HepG2 (cell line): ENCODE measurements around the gene IFNLR1. TPM values are rescaled to one million over a fixed set of nuclear protein-coding genes. Genes with fewer than 3 reads are reported as not detected.

ENCODE experiments used
- ATAC-seq: fragments of 200-7000 bp; cut with Tn5 transposase; 3 replicates; pipeline ENCODE4 v1.9.1; 2020; ENCODE audit warnings: mild to moderate bottlenecking, moderate library complexity
- BruUV-seq: library from RNA; stranded (reverse); fragments of 400-500 nt; replicated peaks from 2 replicates; lab custom pipeline; 2021; lab: Mats Ljungman, UMichigan
- CTCF ChIA-PET: fragments of 300-600 bp; formaldehyde crosslinking; extraction: SDS; loops from one replicate; lab custom pipeline; 2021; ENCODE audit warnings: low total read pairs, inconsistent platforms, low intra/inter-chr PET ratio; lab: Yijun Ruan, JAX
- POLR2A ChIA-PET: fragments of 350-600 bp; sonication (Branson Sonifier 250); formaldehyde crosslinking; loops from one replicate; lab custom pipeline; 2020; ENCODE audit warnings: antibody characterized with exemption, inconsistent platforms; lab: Yijun Ruan, JAX
- DNase-seq: peaks from one replicate; pipeline ENCODE4 v3.0.0-alpha.2; 2015; ENCODE audit warnings: low spot score
- FAIRE-seq: peaks from 3 replicates; lab custom pipeline; 2011; peaks lifted over from hg19 to GRCh38; lab: Jason Lieb, UNC
- H2AFZ ChIP-seq: one replicate; pipeline ENCODE4 v1.6.1; 2011; ENCODE audit warnings: low read length, inconsistent platforms
- H3K27ac ChIP-seq: fragments of 300-600 bp; 3 replicates; pipeline ENCODE4 v1.8.0; 2011; ENCODE audit warnings: mixed run types, mild to moderate bottlenecking, mixed read lengths, low read length, inconsistent platforms; ENCODE audit not compliant: insufficient read depth; ENCODE audit errors: extremely low read length
- H3K27me3 ChIP-seq, 2 experiments: fragments of 200-600 bp in 1 of 2; 2 replicates in 1 of 2; 3 replicates in 1 of 2; pipeline versions ENCODE4 v1.6.0 to v1.8.0; 2011; ENCODE audit warnings: low read length in 2 of 2, mild to moderate bottlenecking in 2 of 2, moderate library complexity in 2 of 2, inconsistent platforms in 1 of 2; ENCODE audit not compliant: insufficient read depth in 2 of 2, control insufficient read depth in 1 of 2
- H3K36me3 ChIP-seq, 2 experiments: fragments of 200-600 bp in 1 of 2; replicated peaks in 1 of 2; 2 replicates in 1 of 2; 3 replicates in 1 of 2; pipeline versions ENCODE4 v1.5.1 to v1.8.0; 2011; ENCODE audit warnings: low read length in 2 of 2, inconsistent platforms in 1 of 2; ENCODE audit not compliant: insufficient read depth in 2 of 2, control insufficient read depth in 1 of 2
- H3K4me1 ChIP-seq: 2 replicates; pipeline ENCODE4 v1.5.1; 2012; ENCODE audit warnings: low read length, inconsistent platforms; ENCODE audit not compliant: insufficient read depth
- H3K4me2 ChIP-seq: 2 replicates; pipeline ENCODE4 v1.6.0; 2011; ENCODE audit warnings: low read depth, low read length, inconsistent platforms
- H3K4me3 ChIP-seq, 3 experiments: fragments of 200-600 bp in 1 of 3; sonication (generic), shearing (Covaris generic) in 1 of 3; replicated peaks in 1 of 3; 2 replicates each; pipeline ENCODE4 v1.5.1; 2011 to 2016; ENCODE audit warnings: low read length in 3 of 3, inconsistent platforms in 2 of 3, low read depth in 2 of 3, mild to moderate bottlenecking in 2 of 3, control low read depth in 1 of 3, mixed read lengths in 1 of 3; ENCODE audit not compliant: insufficient read depth in 1 of 3
- H3K79me2 ChIP-seq: one replicate; pipeline ENCODE4 v1.6.1; 2011; ENCODE audit warnings: low read length, inconsistent platforms; ENCODE audit not compliant: insufficient read depth
- H3K9ac ChIP-seq: 2 replicates; pipeline ENCODE4 v1.6.0; 2011; ENCODE audit warnings: mild to moderate bottlenecking, low read depth, low read length, inconsistent platforms; ENCODE audit not compliant: insufficient read depth
- H3K9me3 ChIP-seq: 2 replicates; pipeline ENCODE4 v1.5.1; 2012; ENCODE audit warnings: mild to moderate bottlenecking, low read length
- H4K20me1 ChIP-seq: 2 replicates; pipeline ENCODE4 v1.6.0; 2011; ENCODE audit warnings: inconsistent platforms, mild to moderate bottlenecking, low read length, moderate library complexity; ENCODE audit not compliant: insufficient read depth
- ARHGAP35 ChIP-seq: sonication (generic); formaldehyde crosslinking; IDR thresholded peaks from 2 replicates; pipeline ENCODE4 v1.9.0; 2022; ENCODE audit warnings: mild to moderate bottlenecking, inconsistent platforms, moderate library complexity, missing genetic modification reagents, borderline replicate concordance
- CHD2 ChIP-seq: IDR thresholded peaks from 2 replicates; pipeline ENCODE4 v1.6.1; 2011; ENCODE audit warnings: low read depth, low read length, improper control_type of control experiment
- HMGA1 ChIP-seq: sonication (generic); formaldehyde crosslinking; conservative IDR thresholded peaks from 2 replicates; pipeline ENCODE4 v1.4.0; 2020; ENCODE audit warnings: missing genetic modification reagents
- MYC ChIP-seq: sonication (generic); formaldehyde crosslinking; IDR thresholded peaks from 2 replicates; pipeline ENCODE4 v1.9.0; 2021; ENCODE audit warnings: missing genetic modification reagents, borderline replicate concordance
- SP140L ChIP-seq: sonication (generic); formaldehyde crosslinking; IDR thresholded peaks from 2 replicates; pipeline ENCODE4 v1.4.0; 2020; ENCODE audit warnings: missing genetic modification reagents, borderline replicate concordance
- TP53 ChIP-seq: sonication (generic); formaldehyde crosslinking; conservative IDR thresholded peaks from 2 replicates; pipeline ENCODE4 v1.4.0; 2020; ENCODE audit warnings: missing genetic modification reagents
- XBP1 ChIP-seq: sonication (generic); formaldehyde crosslinking; IDR thresholded peaks from 2 replicates; pipeline ENCODE4 v1.5.0; 2020; ENCODE audit warnings: missing genetic modification reagents
- ZFP36L2 ChIP-seq: sonication (generic); formaldehyde crosslinking; IDR thresholded peaks from 2 replicates; pipeline ENCODE4 v1.4.0; 2020; ENCODE audit warnings: missing genetic modification reagents
- ZKSCAN1 ChIP-seq: fragments of 150-350 bp; IDR thresholded peaks from 2 replicates; pipeline ENCODE4 v1.6.1; 2014; ENCODE audit warnings: low read length
- ZNF30 ChIP-seq: sonication (generic); formaldehyde crosslinking; IDR thresholded peaks from 2 replicates; pipeline ENCODE4 v1.5.0; 2020; ENCODE audit warnings: mild to moderate bottlenecking, missing genetic modification reagents
- ZNF383 ChIP-seq: sonication (generic); formaldehyde crosslinking; IDR thresholded peaks from 2 replicates; pipeline ENCODE4 v1.4.0; 2020; ENCODE audit warnings: missing genetic modification reagents, mild to moderate bottlenecking, borderline replicate concordance
- ZNF703 ChIP-seq: sonication (generic); formaldehyde crosslinking; IDR thresholded peaks from 2 replicates; pipeline ENCODE4 v1.5.1; 2020; ENCODE audit warnings: missing genetic modification reagents, mild to moderate bottlenecking, moderate library complexity, borderline replicate concordance
- WGBS: methylation state at CpG from one replicate; pipeline ENCODE4 v1.1.6; 2017; ENCODE audit warnings: low lambda C conversion rate; 5-methylcytosine and 5-hydroxymethylcytosine counted together
- in situ Hi-C: cut with HindIII; loops from 2 replicates; pipeline ENCODE4 v1.10.0; 2017; ENCODE audit warnings: low pct_unique_long_range_greater_than_20kb; ENCODE audit not compliant: extremely low pct_ligation_motif_present
- intact Hi-C: fragments of 100-400 bp; cut with micrococcal nuclease; formaldehyde crosslinking; loops from one replicate; pipeline ENCODE4 v1.10.0; 2022; ENCODE audit not compliant: unreplicated experiment
- polyA plus RNA-seq, 8 experiments: library from polyadenylated mRNA; depleted of rRNA in 3 of 8; stranded (reverse) in 7 of 8; unstranded in 1 of 8; fragments of >200 nt; fragmentation: Illumina TruSeq in 4 of 8; extraction: Trizol in 4 of 8; gene quantifications; 2 replicates each; pipeline versions ENCODE4 v1.2.1 to v1.2.3, GENCODE V29; 2011 to 2016; ENCODE audit warnings: low read depth in 4 of 8, missing spikeins in 1 of 8, mixed read lengths in 1 of 8; ENCODE audit not compliant: insufficient read depth in 1 of 8
- total RNA-seq, 5 experiments: library from RNA; depleted of rRNA; stranded (reverse); fragments of >200 nt; fragmentation: Illumina TruSeq; extraction: Trizol; gene quantifications; 2 replicates each; pipeline ENCODE4 v1.2.3, GENCODE V29; 2016; ENCODE audit warnings: low read depth in 1 of 5
- TF ChIP-seq, protein P1 (sequence below): sonication (generic); formaldehyde crosslinking; IDR thresholded peaks from 2 replicates; pipeline ENCODE4 v1.8.1; 2023; ENCODE audit warnings: mild to moderate bottlenecking, missing genetic modification reagents
- TF ChIP-seq, protein P2 (sequence below): IDR thresholded peaks from 2 replicates; pipeline ENCODE4 v1.6.1; 2016; ENCODE audit warnings: mild to moderate bottlenecking, missing biosample characterization, missing genetic modification reagents
- TF ChIP-seq, protein P3 (sequence below): sonication (generic); formaldehyde crosslinking; IDR thresholded peaks from 2 replicates; pipeline ENCODE4 v1.4.0; 2020; ENCODE audit warnings: low read depth, mild to moderate bottlenecking, missing genetic modification reagents

The IFNLR1 gene
- total and polyA plus RNA-seq, 2 of the 13 experiments (the other 11 are each of a cell fraction or from before 2014, with no cell fraction given): 3.8 to 8.5 TPM

DNA sequence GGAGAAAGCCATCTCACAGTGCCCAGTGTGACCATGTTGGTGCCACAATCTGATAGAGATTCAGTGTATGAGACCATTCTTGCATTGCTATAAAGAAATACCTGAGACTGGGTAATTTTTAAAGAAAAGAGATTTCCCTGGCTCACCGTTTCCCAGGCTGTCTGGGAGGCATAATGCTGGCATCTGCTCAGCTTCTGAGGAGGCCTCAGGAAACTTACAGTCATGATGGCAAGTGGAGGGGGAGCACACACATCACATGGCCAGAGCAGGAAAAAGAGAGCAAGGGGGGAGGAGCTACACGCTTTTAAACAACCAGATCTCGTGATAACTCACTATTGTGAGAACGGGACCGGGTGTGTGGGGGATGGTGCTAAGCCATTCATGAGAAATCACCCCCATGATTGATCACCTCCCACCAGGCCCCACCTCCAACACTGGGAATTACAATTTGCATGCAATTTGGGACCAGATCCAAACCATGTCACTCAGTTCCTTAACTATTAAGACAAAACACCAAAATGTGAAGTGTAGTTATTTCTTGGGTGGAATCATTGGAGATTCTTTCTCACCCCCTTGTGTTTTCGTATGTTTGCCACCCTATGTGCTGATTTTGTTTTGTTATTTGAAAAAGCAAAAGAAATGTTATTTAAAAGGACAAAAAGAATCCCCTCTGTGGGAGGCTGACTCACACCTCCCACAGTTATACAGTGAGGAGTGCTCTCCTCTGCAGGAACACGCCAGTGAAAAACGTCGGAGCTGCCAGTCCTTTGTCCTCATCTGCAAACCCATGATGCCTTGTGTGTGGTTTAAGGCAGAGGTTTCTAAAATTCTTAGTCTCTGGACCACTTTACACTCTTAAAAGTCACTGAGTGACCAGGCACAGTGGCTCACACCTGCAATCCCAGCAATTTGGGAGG is 46.9 kb upstream of the IFNLR1 start:
- Histone ChIP-seq H3K4me2 (no peak overlapping the region), H2AFZ (no peak overlapping the region), H3K9ac (no peak overlapping the region), H3K27ac (no peak overlapping the region), H3K79me2 (no peaks in the 10 kb centered on the region), H3K4me3 (no peak overlapping the region), H3K4me1 (no peaks in the 10 kb centered on the region), H3K9me3 (no peaks in the 10 kb centered on the region), H3K36me3 (no peaks in the 10 kb centered on the region), H3K27me3 (peaks cover 0 to 20% of the 10 kb centered on the region in 2 experiments; a peak in 3 of 5 replicates), H4K20me1 (no peaks in the 10 kb centered on the region)
- DNase-seq (no peak), ATAC-seq (no peak), FAIRE-seq (no peak)
- ChIA-PET POLR2A (no interaction called here), CTCF (no interaction called here)
- no TSS peak for BruUV-seq
- 41% methylated on average over 9 of the region's 9 CpGs for WGBS
- no peak for TF ChIP-seq ZFP36L2 (CRISPR knock-in tag)
- TF ChIP-seq CHD2: peak; percentile 58; the same call in 1 of the 2 replicates
- no peak for TF ChIP-seq ZNF30 (CRISPR knock-in tag)
- in situ Hi-C loops (no loop called here), intact Hi-C loops (no loop called here)

DNA sequence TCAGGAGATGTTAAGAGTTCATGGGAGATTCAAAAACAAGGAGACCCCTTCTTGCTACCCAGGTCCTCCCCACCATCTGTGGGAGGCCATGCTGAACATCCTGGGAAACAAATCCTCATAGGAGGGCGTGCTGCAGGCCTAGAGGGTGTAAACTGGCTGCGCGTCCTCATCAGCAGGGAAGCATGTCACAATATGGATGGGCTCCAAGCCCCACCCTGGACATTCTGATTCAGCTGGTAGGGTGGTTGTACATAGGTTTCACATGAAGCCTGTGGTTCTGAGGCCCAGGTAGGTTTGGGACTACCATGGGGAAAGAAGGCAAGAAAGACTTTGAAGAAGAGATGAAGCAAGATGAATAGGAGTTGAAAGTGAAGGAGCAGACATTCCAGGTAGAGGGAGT is 44.6 kb upstream of the IFNLR1 start:
- ChIA-PET CTCF (no interaction called here), POLR2A (no interaction called here)
- no peaks in the 10 kb centered on the region for H3K36me3 ChIP-seq
- no TSS peak for BruUV-seq
- no peak overlapping the region for H3K4me3 ChIP-seq
- ATAC-seq (no peak), FAIRE-seq (no peak), DNase-seq (no peak)
- peaks cover 0 to 13% of the 10 kb centered on the region in 2 experiments; a peak in 3 of 5 replicates for H3K27me3 ChIP-seq
- WGBS: 50% methylated on average over 3 of the region's 3 CpGs
- no peaks in the 10 kb centered on the region for H3K9me3 ChIP-seq
- in situ Hi-C loops (no loop called here), intact Hi-C loops (no loop called here)
- H4K20me1 ChIP-seq: no peaks in the 10 kb centered on the region
- H3K79me2 ChIP-seq: no peaks in the 10 kb centered on the region
- no peak overlapping the region for H2AFZ ChIP-seq
- H3K9ac ChIP-seq: no peak overlapping the region
- H3K4me1 ChIP-seq: no peaks in the 10 kb centered on the region
- no peak overlapping the region for H3K4me2 ChIP-seq
- no peak overlapping the region for H3K27ac ChIP-seq
- TF ChIP-seq ZNF383: no peak
- no peak for TF ChIP-seq SP140L (CRISPR knock-in tag)
- TF ChIP-seq ZNF703 (CRISPR knock-in tag): no peak
- no peak for TF ChIP-seq HMGA1 (CRISPR knock-in tag)
- TF ChIP-seq, protein P1, sequence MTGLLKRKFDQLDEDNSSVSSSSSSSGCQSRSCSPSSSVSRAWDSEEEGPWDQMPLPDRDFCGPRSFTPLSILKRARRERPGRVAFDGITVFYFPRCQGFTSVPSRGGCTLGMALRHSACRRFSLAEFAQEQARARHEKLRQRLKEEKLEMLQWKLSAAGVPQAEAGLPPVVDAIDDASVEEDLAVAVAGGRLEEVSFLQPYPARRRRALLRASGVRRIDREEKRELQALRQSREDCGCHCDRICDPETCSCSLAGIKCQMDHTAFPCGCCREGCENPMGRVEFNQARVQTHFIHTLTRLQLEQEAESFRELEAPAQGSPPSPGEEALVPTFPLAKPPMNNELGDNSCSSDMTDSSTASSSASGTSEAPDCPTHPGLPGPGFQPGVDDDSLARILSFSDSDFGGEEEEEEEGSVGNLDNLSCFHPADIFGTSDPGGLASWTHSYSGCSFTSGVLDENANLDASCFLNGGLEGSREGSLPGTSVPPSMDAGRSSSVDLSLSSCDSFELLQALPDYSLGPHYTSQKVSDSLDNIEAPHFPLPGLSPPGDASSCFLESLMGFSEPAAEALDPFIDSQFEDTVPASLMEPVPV (CRISPR knock-in tag): no peak
- TF ChIP-seq, protein P2, sequence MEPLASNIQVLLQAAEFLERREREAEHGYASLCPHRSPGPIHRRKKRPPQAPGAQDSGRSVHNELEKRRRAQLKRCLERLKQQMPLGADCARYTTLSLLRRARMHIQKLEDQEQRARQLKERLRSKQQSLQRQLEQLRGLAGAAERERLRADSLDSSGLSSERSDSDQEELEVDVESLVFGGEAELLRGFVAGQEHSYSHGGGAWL (CRISPR knock-in tag): no peak
- no peak for TF ChIP-seq XBP1
- no peak for TF ChIP-seq TP53 (CRISPR knock-in tag)
- TF ChIP-seq ZKSCAN1: no peak
- TF ChIP-seq ARHGAP35 (CRISPR knock-in tag): no peak
- no peak for TF ChIP-seq MYC (CRISPR knock-in tag)
- TF ChIP-seq, protein P3, sequence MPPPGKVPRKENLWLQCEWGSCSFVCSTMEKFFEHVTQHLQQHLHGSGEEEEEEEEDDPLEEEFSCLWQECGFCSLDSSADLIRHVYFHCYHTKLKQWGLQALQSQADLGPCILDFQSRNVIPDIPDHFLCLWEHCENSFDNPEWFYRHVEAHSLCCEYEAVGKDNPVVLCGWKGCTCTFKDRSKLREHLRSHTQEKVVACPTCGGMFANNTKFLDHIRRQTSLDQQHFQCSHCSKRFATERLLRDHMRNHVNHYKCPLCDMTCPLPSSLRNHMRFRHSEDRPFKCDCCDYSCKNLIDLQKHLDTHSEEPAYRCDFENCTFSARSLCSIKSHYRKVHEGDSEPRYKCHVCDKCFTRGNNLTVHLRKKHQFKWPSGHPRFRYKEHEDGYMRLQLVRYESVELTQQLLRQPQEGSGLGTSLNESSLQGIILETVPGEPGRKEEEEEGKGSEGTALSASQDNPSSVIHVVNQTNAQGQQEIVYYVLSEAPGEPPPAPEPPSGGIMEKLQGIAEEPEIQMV (CRISPR knock-in tag): no peak
